HG03064 (cell line): ENCODE measurements around the gene RARB.

Experiments
- ATAC-seq: cut with Tn5 transposase; IDR thresholded peaks from one replicate; pipeline ENCODE4 v1.9.1; 2021; ENCODE audit warnings: low read depth; ENCODE audit not compliant: unreplicated experiment

Gene RARB

GRCh38 chr3:25427942-25428788 is at the start of gene RARB:
TSS of gene RARB (plus strand) at chr3:25428263. CDS start at chr3:25428732, 469 bp downstream.
- ATAC-seq = no peak

GRCh38 chr3:25378786-25379311 is 49.2 kb upstream of the RARB start:
- no peak for ATAC-seq

- no peak for ATAC-seq
These were observed 47.8 kb upstream of the RARB start for GRCh38 chr3:25380222-25380739.

- no peak for ATAC-seq
These were observed 47.0 kb upstream of the RARB start for GRCh38 chr3:25381083-25381482.

GRCh38 chr3:25384471-25384870 is 43.6 kb upstream of the RARB start:
- no peak for ATAC-seq

GRCh38 chr3:25385807-25386460 is 42.1 kb upstream of the RARB start:
- ATAC-seq = no peak

- no peak for ATAC-seq
These were observed 41.3 kb upstream of the RARB start for GRCh38 chr3:25386686-25387255.

- ATAC-seq = no peak
These were observed 37.5 kb upstream of the RARB start for GRCh38 chr3:25390605-25391004.

GRCh38 chr3:25396251-25396650 is 31.8 kb upstream of the RARB start:
- ATAC-seq = no peak

- ATAC-seq = no peak
These were observed 31.4 kb upstream of the RARB start for GRCh38 chr3:25396686-25397085.

GRCh38 chr3:25397150-25397549 is 30.9 kb upstream of the RARB start:
- no peak for ATAC-seq

- ATAC-seq = no peak
These were observed 27.5 kb upstream of the RARB start for GRCh38 chr3:25400587-25400986.

GRCh38 chr3:25403968-25404367 is 24.1 kb upstream of the RARB start:
- ATAC-seq = no peak

GRCh38 chr3:25404569-25404968 is 23.5 kb upstream of the RARB start:
- no peak for ATAC-seq

GRCh38 chr3:25405335-25405734 is 22.7 kb upstream of the RARB start:
- ATAC-seq = no peak

- no peak for ATAC-seq
These were observed 17.4 kb upstream of the RARB start for GRCh38 chr3:25410703-25411102.

- no peak for ATAC-seq
These were observed 15.8 kb upstream of the RARB start for GRCh38 chr3:25412269-25412668.

GRCh38 chr3:25416176-25416575 is 11.9 kb upstream of the RARB start:
- ATAC-seq = no peak

- no peak for ATAC-seq
These were observed 9.5 kb upstream of the RARB start for GRCh38 chr3:25418596-25418995.

- ATAC-seq = no peak
These were observed 8.8 kb upstream of the RARB start for GRCh38 chr3:25419251-25419650.

- no peak for ATAC-seq
These were observed 7.9 kb upstream of the RARB start for GRCh38 chr3:25420147-25420546.
